Panc1 (cell line): ENCODE data around the gene ZHX3.

Experiments used
- POLR2AphosphoS5 ChIP-seq: IDR thresholded peaks from 2 replicates; pipeline ENCODE4 v1.6.1; 2012; ENCODE audit warnings: mild to moderate bottlenecking, low read depth, low read length, moderate library complexity
- SIN3A ChIP-seq: IDR thresholded peaks from 2 replicates; pipeline ENCODE4 v1.6.1; 2012; ENCODE audit warnings: low read depth, mild to moderate bottlenecking, low read length, moderate library complexity, borderline replicate concordance; ENCODE audit not compliant: insufficient read depth
- TF ChIP-seq, protein P1 (sequence below): fragments of 450-650 bp; IDR thresholded peaks from 2 replicates; pipeline ENCODE4 v1.5.1; 2017; ENCODE audit warnings: mild to moderate bottlenecking

DNA sequence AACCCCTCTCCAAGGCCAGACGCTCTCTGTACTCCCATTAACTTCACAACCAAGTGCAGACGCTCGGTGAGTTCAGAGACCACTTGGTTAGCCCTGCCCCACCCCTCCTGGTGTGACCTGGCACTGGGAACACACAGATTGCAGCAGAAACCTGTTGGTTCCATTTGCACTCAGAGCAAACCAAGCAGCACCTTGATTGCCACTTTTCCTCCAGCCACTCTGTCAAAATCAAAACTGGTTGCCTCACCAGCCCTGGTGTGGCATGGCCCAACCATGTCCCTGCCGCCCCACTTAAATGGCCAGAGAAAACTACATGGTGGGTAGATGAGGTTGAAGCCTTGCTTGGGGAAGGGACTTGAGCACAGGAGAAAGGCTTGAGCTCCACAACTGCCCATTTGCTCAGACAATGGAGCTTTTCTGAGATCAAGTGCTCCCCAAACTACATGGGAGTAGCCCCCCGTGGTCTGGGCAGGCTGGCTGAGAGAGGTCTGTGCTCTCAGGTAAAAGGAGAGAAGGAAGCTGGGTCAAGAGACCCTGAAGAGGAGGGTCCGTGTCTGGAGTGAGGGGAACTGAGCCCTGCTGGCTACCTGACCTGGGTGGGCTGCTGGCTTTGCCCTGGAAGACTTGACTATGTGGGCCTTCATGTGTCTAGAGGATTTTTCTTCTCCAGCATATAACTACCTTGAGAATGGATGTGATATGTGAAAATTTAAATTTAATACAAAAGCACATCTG lies 136.8 kb downstream of the ZHX3 start:
- TF ChIP-seq, protein P1, sequence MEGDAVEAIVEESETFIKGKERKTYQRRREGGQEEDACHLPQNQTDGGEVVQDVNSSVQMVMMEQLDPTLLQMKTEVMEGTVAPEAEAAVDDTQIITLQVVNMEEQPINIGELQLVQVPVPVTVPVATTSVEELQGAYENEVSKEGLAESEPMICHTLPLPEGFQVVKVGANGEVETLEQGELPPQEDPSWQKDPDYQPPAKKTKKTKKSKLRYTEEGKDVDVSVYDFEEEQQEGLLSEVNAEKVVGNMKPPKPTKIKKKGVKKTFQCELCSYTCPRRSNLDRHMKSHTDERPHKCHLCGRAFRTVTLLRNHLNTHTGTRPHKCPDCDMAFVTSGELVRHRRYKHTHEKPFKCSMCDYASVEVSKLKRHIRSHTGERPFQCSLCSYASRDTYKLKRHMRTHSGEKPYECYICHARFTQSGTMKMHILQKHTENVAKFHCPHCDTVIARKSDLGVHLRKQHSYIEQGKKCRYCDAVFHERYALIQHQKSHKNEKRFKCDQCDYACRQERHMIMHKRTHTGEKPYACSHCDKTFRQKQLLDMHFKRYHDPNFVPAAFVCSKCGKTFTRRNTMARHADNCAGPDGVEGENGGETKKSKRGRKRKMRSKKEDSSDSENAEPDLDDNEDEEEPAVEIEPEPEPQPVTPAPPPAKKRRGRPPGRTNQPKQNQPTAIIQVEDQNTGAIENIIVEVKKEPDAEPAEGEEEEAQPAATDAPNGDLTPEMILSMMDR: no peak
- TF ChIP-seq POLR2AphosphoS5: no peak
- TF ChIP-seq SIN3A: no peak
